GM12892 (cell line): Measurements from ENCODE around the gene ZNF624.

Experiments used
- POLR2A ChIP-seq: IDR thresholded peaks from 2 replicates; pipeline ENCODE4 v1.6.1; 2011; ENCODE audit warnings: low read depth, low read length, control low read depth
- POLR2AphosphoS5 ChIP-seq: IDR thresholded peaks from 2 replicates; pipeline ENCODE4 v1.6.1; 2011; ENCODE audit warnings: low read depth, low read length, control low read depth
- TAF1 ChIP-seq: IDR thresholded peaks from 2 replicates; pipeline ENCODE4 v1.6.1; 2011; ENCODE audit warnings: low read depth, mild to moderate bottlenecking, control low read depth, low read length, borderline replicate concordance

DNA sequence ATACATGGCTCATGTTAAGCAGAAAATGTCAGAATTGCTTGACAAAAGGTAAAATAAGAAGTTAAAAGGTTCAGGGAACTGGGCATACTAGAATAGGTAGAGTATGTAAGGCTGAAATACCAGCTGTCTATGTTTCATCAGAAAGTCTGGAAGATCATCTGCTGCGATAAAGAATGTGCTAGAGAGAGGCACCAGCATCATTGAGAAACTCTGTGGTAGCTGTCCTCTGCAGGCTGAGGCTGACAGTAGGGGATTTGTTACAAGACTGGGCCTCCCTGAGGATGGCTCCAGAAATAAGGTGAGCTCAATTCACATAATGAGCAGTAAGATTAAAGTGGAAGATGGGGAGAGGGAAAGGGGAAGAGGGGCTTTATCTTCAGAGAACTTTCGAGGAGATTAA lies 80.2 kb downstream of the ZNF624 start:
- TF ChIP-seq POLR2A (no peak), POLR2AphosphoS5 (no peak), TAF1 (no peak)
